GM19468 (cell line): ENCODE data around the gene CNOT1.
"Not testable (repeated sequence)": the region's sequence is repeated elsewhere in the genome, so short reads cannot be mapped to it uniquely, and the experiment has no call there.

Experiments
- ATAC-seq: cut with Tn5 transposase; IDR thresholded peaks from one replicate; pipeline ENCODE4 v1.9.1; 2021; ENCODE audit warnings: mild to moderate bottlenecking, moderate library complexity, moderate number of reproducible peaks; ENCODE audit not compliant: unreplicated experiment; ENCODE audit errors: extremely low read depth

CNOT1 gene

GRCh38 chr16:58584831-58585505, 44.7 kb downstream of the CNOT1 start:
- no peak for ATAC-seq

DNA sequence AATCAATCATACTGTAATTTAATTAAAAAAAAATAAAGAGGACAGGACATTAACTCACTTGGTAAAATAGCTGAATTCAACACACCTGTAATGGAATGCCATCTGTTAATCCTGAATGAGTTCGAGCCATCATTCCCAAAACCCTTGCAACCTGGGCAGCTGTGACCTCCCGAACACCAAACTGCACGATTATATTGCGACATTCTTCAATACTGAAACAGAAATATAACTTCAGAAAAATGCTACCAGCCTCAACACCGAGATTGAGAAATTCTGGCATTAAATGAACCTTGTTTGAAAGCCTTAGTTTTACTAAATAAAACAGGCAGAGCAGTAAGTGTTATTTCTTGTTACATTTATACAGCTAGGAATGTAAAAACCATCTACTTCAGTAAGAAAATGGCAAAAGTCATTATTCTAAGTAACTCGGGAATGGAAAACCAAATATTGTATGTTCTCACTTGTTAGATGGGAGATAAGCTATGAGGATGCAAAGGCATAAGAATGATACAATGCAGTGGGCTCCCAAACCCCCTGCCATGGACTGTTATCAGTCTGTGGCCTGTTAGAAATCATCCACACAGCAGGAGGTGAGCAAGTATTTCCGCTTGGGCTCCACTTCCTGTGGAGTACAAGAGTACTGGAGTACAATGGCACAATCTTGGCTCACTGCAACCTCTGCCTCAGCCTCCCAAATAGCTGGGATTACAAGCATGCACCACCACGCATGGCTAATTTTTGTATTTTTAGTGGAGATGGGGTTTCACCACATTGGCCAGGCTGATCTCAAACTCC, 46.5 kb downstream of the CNOT1 start:
- ATAC-seq, result no peak

DNA sequence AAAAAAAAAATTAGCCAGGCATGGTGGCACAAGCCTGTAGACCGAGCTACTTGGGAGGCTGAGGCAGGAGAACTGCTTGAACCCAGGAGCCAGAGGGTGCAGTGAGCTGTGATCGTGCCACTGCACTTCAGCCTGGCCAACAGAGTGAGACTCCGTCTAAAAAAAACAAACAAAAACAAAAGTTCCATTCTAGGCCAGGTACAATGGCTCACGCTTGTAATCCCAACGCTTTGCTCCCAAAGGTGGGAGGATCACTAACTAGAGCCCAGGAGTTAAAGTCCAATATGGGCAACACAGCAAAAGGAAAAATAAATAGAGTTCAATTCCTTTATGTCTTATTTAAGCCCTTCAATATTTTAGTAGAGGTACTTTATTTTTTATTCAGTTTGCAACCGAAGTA, 47.5 kb downstream of the CNOT1 start:
- no peak for ATAC-seq

GRCh38 chr16:58579587-58579986, 50.0 kb downstream of the CNOT1 start:
- no peak for ATAC-seq

DNA sequence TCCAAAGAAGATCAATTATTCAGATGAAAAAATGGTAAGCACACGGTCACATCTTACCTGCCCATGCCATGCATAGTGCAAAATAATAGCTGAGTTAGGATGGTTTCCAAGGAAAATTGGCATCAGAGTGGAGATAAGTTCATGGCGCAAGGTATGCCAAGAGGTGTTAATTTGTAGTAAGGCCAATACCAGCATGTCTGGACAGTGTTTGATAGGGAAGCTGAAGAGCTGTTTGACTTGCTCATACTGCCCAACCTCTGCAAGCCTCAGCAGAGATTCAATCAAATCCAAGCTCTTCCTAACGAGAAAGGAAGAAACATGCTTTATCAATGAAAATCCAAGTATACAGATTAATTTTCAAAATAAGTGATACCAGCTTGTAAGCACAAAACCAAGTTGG, 51.0 kb downstream of the CNOT1 start:
- no peak for ATAC-seq

DNA sequence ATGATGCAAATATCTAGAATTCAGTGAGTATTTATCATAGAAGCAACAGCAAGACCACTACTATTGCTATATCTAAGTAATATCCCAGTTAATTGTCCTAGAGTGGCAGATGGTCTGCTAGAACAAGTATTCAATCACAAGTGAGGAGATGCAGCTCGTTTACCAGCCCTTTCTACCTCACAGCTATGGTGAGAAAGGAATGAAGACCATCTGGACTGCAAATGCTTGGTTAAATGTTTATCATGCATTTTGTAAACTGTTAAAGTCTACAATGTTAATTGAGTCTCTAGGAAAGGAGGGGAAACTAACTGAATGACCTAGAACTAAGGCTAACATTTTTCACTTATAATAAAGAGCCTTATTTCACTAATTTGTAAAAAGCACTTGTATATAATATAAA, 52.5 kb downstream of the CNOT1 start:
- ATAC-seq, result no peak

GRCh38 chr16:58574895-58575294, 54.7 kb downstream of the CNOT1 start:
- no peak for ATAC-seq

DNA sequence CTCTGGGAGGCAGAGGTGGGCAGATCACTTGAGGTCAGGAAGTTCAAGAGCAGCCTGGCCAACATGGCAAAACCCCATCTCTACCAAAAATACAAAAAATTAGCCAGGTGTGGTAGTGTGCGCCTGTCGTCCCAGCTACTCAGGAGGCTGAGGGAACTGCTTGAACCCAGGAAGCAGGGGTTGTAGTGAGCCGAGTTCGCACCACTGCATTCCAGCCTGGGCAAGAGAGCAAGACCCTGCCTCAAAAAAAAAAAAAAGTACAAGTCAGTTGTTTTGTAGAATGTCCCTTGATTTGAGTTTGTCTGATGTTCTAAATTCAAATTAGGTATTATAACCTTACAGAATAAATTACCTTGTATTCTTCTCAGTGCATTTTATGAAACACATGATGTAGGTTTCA, 63.9 kb downstream of the CNOT1 start:
- not testable (repeated sequence) for ATAC-seq

GRCh38 chr16:58563775-58564174, 65.9 kb downstream of the CNOT1 start:
- ATAC-seq, result no peak

- no peak for ATAC-seq
Measured at GRCh38 chr16:58563235-58563634, 66.4 kb downstream of the CNOT1 start.

GRCh38 chr16:58556678-58557077, 72.9 kb downstream of the CNOT1 start:
- no peak for ATAC-seq

- ATAC-seq, result no peak
Measured at GRCh38 chr16:58551496-58551895, 78.1 kb downstream of the CNOT1 start.

DNA sequence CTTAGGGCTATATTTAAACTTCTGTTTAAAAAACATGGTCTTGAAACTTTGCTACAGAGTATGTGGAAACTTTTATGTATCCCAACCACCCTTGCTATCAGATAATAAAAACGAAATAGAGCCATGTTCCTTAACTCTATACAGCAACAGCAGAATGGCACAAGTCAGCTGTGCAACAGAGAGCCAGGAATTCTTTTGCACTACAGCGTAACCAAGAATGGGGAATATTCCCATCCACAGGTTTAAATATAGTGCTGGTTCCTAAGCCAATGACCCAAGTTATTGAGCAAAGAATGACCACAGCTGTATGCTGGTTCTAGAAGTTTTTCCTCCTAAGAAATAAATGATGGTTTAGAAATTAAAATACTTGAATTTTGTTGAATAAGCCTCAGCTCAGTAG, 81.2 kb downstream of the CNOT1 start:
- no peak for ATAC-seq

DNA sequence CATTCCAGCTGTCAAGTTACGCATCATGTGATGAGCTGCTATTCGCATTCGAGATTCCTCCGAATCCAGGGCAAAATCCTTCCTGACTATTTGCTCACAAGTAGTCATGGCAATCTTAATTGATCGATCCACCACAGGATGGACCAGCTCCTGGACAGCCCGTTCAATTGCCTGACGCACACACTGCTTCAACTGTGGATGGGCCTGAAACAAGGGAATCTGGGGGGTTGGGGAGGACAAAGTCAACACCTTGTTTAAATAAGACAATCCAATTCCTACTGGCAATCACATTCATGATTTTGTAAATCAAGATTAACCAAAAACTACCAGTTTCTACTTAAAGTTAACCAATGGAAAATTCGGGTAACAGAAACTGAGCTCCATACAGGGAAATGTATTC, 85.9 kb downstream of the CNOT1 start:
- ATAC-seq, result no peak

GRCh38 chr16:58542291-58542690, 87.3 kb downstream of the CNOT1 start:
- no peak for ATAC-seq

- ATAC-seq, result no peak
Measured at GRCh38 chr16:58541711-58542110, 87.9 kb downstream of the CNOT1 start.

GRCh38 chr16:58537124-58537906, 92.3 kb downstream of the CNOT1 start:
- no peak for ATAC-seq

DNA sequence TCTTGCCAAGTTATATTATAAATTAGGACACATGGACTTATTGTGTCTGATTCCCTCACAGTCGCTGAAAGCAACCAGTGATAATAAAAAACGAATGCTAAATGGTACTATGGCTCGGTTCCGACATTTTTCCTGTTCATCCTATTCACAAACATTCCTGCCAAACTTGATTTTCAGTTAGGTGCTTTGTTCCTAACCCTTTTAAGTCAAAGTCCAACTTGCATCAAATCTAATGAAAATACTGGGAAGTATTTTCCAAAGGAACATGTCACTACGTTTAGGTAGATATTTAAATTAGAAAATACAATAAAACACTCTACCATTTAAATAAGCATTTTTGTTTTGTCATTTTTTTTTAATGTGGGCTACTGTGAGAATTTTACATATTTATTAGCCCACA, 93.3 kb downstream of the CNOT1 start:
- no peak for ATAC-seq

DNA sequence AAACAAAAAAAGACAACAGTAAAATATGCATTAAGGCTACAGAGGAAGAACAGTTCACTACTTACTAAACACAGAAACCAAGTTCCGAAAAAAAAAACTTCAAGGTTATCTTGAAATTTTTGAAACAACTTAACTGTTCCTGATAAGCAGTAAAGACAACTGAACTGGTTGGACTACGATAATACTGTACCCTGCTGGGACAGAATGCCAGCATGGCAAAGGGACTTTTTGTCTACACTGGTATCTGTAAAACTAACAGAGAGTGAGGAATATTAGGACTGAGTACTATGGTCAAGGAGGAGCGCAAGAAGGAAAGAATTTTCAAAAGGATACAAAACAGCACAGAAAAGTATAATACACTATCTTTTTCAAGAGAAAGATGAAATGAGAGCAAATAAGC, 94.5 kb downstream of the CNOT1 start:
- no peak for ATAC-seq

- no peak for ATAC-seq
Measured at GRCh38 chr16:58533751-58534470, 95.7 kb downstream of the CNOT1 start.
